ENCODE data around the gene BRD3OS. TPM values are rescaled to one million over a fixed set of nuclear protein-coding genes. Genes with fewer than 3 reads are reported as not detected.
A peak's percentile ranks its signal among the peaks of the same experiment; 100 is the strongest.

Gene BRD3OS
- total and polyA plus RNA-seq, 2 of the 13 experiments (the other 11 are each of a cell fraction or from before 2014, with no cell fraction given), result 4.9 to 5.7 TPM

DNA sequence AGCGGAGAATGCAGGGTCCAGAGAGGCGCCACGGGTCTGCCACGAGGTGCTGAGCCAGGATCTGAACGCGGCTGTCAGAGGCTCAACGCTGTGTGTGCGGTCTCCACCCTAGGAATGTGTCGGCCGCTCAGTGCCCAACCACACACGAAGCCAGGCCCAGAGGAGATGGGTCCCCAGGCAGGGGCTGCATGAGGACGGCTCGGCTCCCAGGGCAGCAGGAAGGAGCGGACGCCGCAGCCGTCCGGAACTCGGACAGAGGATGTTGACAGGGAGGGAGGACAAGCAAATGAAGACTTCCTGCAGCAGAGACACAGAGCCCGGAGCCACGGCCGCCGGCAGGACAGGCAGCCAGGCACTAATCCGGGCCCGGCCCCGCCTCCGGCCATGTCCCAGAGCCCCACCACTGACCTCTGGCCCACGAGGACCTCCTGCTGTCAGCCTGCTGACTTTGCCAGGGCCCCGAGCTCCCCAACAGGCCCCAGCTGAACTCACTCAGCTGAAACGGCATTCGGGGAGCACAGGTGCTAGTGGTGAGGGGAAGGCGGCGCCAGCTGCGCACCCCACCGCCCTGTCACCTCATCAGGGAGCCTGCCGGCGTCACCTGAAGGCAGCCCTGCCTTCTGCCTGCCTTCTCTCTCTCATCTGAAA is 45.9 kb upstream of the BRD3OS start (continued):
- TF ChIP-seq POGK (CRISPR knock-in tag; conservative IDR thresholded peaks at IDR 0.05) (no peak; the same call in 1 of the 2 replicates), ZNF841 (CRISPR knock-in tag; IDR thresholded peaks at IDR 0.05; ENCODE audit: borderline replicate concordance) (no peak), ZNF556 (CRISPR knock-in tag; IDR thresholded peaks at IDR 0.05; ENCODE audit: borderline replicate concordance) (0 out of 2 replicates have a peak, but pooled peaks have one; percentile 60), CCDC6 (CRISPR knock-in tag; IDR thresholded peaks at IDR 0.05) (no peak), SNAI1 (CRISPR knock-in tag; IDR thresholded peaks at IDR 0.05; ENCODE audit: borderline replicate concordance) (no peak), SAFB2 (CRISPR knock-in tag; IDR thresholded peaks at IDR 0.05; ENCODE audit: borderline replicate concordance, low read depth) (peak; percentile 90; the same call in 1 of the 2 replicates), SATB2 (CRISPR knock-in tag; IDR thresholded peaks at IDR 0.05) (no peak), ZFP82 (CRISPR knock-in tag; IDR thresholded peaks at IDR 0.05; ENCODE audit: borderline replicate concordance) (0 out of 2 replicates have a peak, but pooled peaks have one; percentile 66), ZNF331 (CRISPR knock-in tag; IDR thresholded peaks at IDR 0.05) (peak; percentile 71), ZNF34 (CRISPR knock-in tag; IDR thresholded peaks at IDR 0.05; ENCODE audit: borderline replicate concordance) (no peak), STAG1 (CRISPR knock-in tag; IDR thresholded peaks at IDR 0.05) (peak; percentile 40; the same call in 1 of the 2 replicates), KLF15 (CRISPR knock-in tag; IDR thresholded peaks at IDR 0.05; ENCODE audit: borderline replicate concordance) (peak; percentile 46; the same call in 1 of the 2 replicates), TCF7 (IDR thresholded peaks at IDR 0.05; ENCODE audit: low read depth) (no peak), ETV5 (CRISPR knock-in tag; IDR thresholded peaks at IDR 0.05; ENCODE audit: borderline replicate concordance) (peak; percentile 97), HNRNPL (IDR thresholded peaks at IDR 0.05; ENCODE audit: low read depth, low read length) (0 out of 2 replicates have a peak, but pooled peaks have one; percentile 17), RCOR2 (CRISPR knock-in tag; IDR thresholded peaks at IDR 0.05) (peak; percentile 35; the same call in 1 of the 2 replicates), TBP (CRISPR knock-in tag; IDR thresholded peaks at IDR 0.05) (no peak), ZNF790 (CRISPR knock-in tag; IDR thresholded peaks at IDR 0.05; ENCODE audit: borderline replicate concordance) (0 out of 2 replicates have a peak, but pooled peaks have one; percentile 55), ZNF816 (CRISPR knock-in tag; IDR thresholded peaks at IDR 0.05; ENCODE audit: borderline replicate concordance) (0 out of 2 replicates have a peak, but pooled peaks have one; percentile 43), ZNF839 (CRISPR knock-in tag; IDR thresholded peaks at IDR 0.05; ENCODE audit: borderline replicate concordance) (no peak), TIGD3 (CRISPR knock-in tag; IDR thresholded peaks at IDR 0.05; ENCODE audit: borderline replicate concordance) (no peak), IKZF5 (CRISPR knock-in tag; IDR thresholded peaks at IDR 0.05) (peak; percentile 59), ZNF746 (CRISPR knock-in tag; IDR thresholded peaks at IDR 0.05) (peak; percentile 87)
- TF ChIP-seq, protein P1, sequence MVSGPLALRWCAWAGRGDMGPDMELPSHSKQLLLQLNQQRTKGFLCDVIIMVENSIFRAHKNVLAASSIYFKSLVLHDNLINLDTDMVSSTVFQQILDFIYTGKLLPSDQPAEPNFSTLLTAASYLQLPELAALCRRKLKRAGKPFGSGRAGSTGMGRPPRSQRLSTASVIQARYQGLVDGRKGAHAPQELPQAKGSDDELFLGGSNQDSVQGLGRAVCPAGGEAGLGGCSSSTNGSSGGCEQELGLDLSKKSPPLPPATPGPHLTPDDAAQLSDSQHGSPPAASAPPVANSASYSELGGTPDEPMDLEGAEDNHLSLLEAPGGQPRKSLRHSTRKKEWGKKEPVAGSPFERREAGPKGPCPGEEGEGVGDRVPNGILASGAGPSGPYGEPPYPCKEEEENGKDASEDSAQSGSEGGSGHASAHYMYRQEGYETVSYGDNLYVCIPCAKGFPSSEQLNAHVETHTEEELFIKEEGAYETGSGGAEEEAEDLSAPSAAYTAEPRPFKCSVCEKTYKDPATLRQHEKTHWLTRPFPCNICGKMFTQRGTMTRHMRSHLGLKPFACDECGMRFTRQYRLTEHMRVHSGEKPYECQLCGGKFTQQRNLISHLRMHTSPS (CRISPR knock-in tag; IDR thresholded peaks at IDR 0.05; ENCODE audit: low read depth), result peak; percentile 75
